Measurements from ENCODE around the gene LRRTM4.
"Not testable (repeated sequence)": the region's sequence is repeated elsewhere in the genome, so short reads cannot be mapped to it uniquely, and the experiment has no call there.

LRRTM4 gene

GRCh38 chr2:77314721-77315120 is 207.5 kb downstream of the LRRTM4 start:
- DNase-seq (ENCODE audit: low read depth in 3 of 3): no peak

GRCh38 chr2:77310416-77310815 is 211.8 kb downstream of the LRRTM4 start:
- DNase-seq (ENCODE audit: low read depth in 3 of 3): no peak

DNA sequence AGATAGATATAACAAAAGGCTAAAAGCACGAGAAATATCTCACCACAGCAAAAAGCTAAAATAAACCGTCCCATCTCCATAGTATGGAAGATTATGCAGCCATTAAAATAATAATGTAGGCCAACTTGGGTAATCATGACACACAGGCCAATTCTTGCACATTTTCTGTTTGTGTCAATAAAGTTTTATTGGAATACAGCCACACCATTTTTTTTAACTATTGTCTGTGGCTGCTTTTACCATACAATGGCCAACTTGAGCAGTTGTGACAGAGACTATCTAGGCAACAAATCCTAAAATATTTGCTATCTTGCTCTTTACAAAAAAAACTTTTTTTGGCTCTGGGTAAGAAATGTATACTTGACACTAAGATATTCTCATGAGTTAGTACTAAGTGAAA is 212.5 kb downstream of the LRRTM4 start:
- no peak for DNase-seq (ENCODE audit: low read depth in 3 of 3)

GRCh38 chr2:77301441-77301840 is 220.7 kb downstream of the LRRTM4 start:
- DNase-seq (ENCODE audit: low read depth in 3 of 3): no peak

DNA sequence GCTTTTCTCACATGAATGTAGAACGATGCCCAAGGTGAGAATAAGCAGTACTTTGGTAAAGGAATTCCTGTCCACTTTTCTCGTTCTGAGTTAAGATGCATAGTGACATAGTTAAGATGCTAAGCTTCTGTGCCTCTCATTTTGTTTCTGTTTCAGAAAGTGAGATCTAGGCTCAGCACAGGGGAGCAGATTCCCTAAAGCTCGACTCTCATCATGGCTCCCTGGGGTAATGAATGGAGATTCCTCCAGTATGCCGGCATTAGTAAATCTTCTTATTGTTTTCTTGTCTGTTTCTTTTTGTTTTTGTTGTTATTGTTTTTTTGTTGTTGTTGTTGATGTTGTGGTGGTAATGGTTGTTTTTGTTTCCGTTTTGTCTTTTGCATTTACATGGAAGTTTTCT is 225.4 kb downstream of the LRRTM4 start:
- DNase-seq (ENCODE audit: low read depth in 3 of 3): no peak

GRCh38 chr2:77294474-77294873 is 227.7 kb downstream of the LRRTM4 start:
- DNase-seq (ENCODE audit: low read depth in 3 of 3): no peak

- DNase-seq (ENCODE audit: low read depth in 3 of 3): no peak
Observed at GRCh38 chr2:77284353-77284752, 237.8 kb downstream of the LRRTM4 start.

DNA sequence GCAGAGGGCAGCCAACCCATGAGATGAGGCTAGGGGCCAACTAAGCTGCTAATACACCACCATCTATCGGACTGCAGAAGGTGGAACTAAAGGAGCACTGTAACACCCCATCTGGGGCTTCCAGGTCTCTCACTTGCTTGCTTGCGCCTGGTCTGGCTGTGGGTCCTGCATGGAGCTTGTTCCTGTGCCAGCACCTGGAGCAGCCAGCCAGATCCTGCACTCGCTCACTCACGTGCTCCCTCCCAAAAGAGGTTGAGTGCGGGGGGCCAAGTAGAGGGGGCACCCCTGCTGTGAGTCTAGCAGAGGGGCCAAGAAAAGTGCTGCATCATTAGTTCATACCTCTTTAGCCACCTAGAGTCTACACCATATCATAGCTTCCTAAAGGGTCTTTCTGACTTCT is 250.9 kb downstream of the LRRTM4 start:
- no peak for DNase-seq (ENCODE audit: low read depth in 3 of 3)

DNA sequence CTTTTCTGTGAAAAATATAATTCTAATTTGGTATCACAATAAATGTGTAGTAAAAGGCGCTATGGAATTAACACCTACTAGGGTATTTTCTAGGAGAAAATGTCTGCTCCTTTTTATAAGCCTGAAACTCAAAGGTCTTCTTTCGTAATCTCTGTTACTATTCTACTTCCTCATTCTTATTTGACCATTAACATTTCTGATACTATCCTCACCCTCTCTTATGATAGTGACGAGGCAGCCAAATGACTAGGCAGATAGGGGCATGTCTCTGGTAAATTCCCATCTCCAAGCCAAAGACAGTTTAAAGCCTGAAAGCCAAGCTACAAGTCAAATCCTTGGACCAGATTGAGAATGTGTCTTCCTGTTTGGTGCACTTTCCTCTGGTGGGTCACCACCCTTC is 251.7 kb downstream of the LRRTM4 start:
- no peak for DNase-seq (ENCODE audit: low read depth in 3 of 3)

GRCh38 chr2:77268626-77269025 is 253.6 kb downstream of the LRRTM4 start:
- DNase-seq (ENCODE audit: low read depth in 3 of 3): no peak

DNA sequence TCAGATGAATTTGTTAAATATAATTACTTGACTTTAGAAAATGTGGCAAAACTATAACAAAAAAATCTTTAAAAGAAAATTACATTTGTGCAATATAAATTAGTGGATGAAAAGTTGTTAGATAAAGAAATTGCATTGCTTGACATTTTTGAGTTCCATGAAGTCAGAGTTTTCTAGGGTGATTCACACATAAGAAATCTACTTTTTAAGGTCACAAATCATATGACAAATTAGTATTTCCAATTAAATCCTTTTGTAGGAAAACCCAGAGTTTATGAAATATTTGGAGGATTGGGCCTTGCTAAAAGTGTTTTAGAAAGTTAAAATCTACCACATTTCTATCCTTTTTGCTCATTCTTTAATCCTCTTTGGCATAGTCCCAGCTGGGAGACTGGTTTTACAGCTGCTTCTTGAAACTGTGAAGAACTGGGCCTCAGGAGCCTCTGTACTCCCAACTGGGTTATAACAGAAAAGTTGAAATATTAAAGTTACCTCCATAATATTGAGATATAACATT is 289.2 kb downstream of the LRRTM4 start:
- no peak for DNase-seq (ENCODE audit: low read depth in 3 of 3)

GRCh38 chr2:77228391-77228790 is 293.8 kb downstream of the LRRTM4 start:
- DNase-seq (ENCODE audit: low read depth in 3 of 3): no peak

DNA sequence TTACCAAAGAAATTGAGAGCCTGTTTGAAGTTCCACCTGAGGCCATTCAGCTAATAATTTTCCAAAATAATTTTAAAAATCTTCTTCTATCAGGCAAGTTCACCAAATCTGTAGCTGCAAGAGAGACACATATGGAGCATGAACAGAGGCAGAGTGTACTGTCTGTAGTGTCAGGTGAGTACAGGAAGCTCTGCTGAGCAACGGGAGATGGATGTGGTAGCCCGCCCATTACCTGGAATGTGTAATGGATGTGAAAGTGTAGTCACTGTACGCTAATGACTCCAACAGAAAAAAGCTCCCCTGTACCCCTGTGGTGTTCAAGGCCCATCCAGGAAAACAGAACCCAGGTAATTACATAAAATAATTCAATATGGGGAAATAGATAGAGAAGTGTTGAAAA is 311.5 kb downstream of the LRRTM4 start:
- DNase-seq (ENCODE audit: low read depth in 3 of 3): no peak

GRCh38 chr2:77207331-77207730 is 314.8 kb downstream of the LRRTM4 start:
- no peak for DNase-seq (ENCODE audit: low read depth in 3 of 3)

DNA sequence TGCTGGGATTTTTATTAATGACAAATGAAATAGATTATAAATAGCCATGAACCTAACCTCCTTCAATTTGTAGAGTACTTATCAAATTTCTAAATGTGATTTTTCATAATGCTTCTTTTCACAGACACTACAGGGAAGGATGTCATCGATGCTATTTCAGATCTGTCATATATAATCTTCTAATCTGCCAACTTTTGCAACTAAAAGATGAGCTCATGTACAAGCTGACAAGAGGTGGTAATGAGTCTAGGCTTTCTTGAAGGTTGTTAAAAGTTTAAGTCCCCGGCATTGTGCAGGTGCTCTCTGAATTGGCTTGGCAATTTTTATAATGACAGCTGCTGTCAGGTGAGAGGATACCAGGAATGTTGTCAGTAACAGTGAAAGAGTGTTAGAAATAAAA is 320.4 kb downstream of the LRRTM4 start:
- no peak for DNase-seq (ENCODE audit: low read depth in 3 of 3)

DNA sequence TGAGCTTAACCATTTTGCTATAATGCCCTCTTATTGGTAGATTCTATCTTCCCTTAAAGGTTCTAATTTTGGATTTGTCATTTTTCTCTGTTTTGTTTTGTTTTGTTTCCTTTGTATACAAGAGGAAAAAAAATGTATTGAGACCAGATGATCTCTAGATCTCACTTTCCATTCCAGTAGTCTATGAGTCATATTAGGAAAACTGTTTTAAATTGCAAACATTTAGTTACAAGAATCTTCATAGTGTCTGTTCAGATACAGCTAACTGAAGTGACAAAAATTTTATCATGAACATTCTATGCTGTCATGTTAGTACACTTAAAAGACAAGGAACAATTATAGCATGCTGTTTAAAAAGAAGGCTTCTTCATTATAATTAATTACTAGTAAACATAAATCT is 322.8 kb downstream of the LRRTM4 start:
- DNase-seq (ENCODE audit: low read depth in 3 of 3): no peak

DNA sequence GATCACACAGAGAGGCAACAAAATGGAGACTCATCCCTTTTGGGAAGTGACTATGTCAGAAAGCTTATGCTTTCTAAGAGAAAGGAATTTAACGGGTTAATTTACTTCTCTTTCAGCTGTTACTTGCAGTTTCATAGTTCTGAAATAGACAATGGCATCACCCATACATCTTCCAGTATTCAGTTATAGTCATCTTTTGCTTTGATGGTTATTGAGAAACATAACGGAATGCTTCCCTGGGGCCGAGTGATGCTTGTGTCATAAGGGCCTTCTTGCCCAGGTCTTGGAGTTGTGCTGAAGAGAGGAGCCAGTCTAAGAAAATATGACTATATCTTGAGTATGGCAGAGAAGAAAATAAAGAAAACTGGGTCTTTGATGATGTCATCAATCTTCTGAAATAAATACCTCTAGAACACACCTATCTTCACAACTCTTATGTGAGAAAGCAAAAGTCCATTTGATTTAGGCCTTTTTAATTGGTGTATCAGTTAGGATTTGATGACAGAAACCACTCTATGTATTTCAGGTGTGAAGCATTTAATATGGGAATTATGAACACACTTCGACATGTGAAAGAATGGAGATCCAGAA is 328.2 kb downstream of the LRRTM4 start:
- no peak for DNase-seq (ENCODE audit: low read depth in 3 of 3)

GRCh38 chr2:77192811-77193289 is 329.3 kb downstream of the LRRTM4 start:
- no peak for DNase-seq (ENCODE audit: low read depth in 3 of 3)

DNA sequence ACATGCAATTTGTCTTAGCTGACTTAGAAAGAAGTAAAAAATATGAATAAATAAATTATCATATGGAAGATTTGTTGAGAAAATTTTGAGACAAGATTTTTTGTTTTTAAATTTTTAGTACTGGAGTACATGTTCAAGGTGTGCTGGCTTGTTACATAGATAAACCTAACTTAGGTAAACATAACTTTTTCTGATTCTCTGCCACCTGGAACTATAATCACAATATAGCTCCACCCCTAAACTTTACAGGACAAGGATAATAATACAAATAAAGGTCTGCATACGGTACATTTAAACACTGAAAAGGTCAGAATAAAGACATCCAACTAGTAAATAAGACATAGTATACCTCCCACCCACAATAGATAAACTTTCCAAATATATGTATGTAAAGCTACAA is 330.5 kb downstream of the LRRTM4 start:
- DNase-seq (ENCODE audit: low read depth in 3 of 3): no peak

- no peak for DNase-seq (ENCODE audit: low read depth in 3 of 3)
Observed at GRCh38 chr2:77190721-77191346, 331.3 kb downstream of the LRRTM4 start.

DNA sequence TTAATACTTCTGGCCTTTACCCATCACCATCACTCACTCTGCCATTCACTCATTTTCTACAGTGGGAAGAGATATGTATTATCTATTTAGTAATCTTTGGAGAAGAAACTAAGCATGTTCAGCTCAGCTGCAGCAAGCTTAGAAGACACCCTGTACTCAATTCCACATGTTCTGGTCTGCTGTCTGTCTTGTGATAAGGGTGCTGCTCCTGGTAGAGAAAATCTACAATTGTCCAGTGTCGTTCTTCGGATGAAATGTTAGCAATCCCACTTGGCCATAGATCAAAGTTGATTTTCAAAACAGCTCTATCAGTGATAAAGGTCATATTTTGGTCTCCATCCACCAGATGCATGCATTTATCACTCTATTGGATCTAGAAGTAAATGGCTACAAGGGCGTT is 337.1 kb downstream of the LRRTM4 start:
- no peak for DNase-seq (ENCODE audit: low read depth in 3 of 3)

- no peak for DNase-seq (ENCODE audit: low read depth in 3 of 3)
Observed at GRCh38 chr2:77179297-77179696, 342.9 kb downstream of the LRRTM4 start.

DNA sequence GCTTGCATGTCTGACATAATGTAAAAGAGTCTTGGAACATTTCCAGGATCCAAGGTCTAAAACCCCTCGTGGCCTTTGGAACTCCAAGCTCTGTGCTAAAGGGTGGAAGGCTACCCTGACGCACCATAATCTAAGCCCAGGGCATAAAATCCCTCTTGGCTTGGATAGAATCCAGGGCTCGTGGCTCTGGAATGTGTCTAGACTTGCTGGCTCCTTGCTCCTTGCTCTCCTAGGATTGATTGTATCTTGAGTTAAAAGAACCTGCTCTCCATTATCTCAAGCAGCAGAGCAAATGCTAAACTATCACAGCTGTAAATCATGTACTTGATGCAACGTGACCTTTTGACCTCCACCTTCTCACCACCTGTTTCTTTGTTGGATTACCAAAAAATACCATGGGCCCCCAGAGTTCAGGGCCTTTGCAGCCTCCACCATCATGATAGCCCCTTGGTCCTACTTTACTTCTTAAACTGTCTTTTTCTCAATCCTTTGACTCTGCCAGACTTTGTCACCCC is 346.9 kb downstream of the LRRTM4 start:
- not testable (repeated sequence) for DNase-seq (ENCODE audit: low read depth in 3 of 3)

Data from stimulated activated CD4-positive, alpha-beta T cell treated with anti-CD3 and anti-CD28 coated beads, TNF-alpha, amount 100 ng/mL, for 48 hours (primary cell).